GM23338 (cell line): Measurements from ENCODE around the gene TEDC2. TPM values are rescaled to one million over a fixed set of nuclear protein-coding genes. Genes with fewer than 3 reads are reported as not detected.

Experiments used
- ATAC-seq: fragments of 200-7000 bp; cut with Tn5 transposase; 3 replicates; pipeline ENCODE4 v1.9.1; 2020
- DNase-seq: peaks from one replicate; pipeline ENCODE4 v3.0.0-alpha.2; 2015; ENCODE audit warnings: low spot score
- H2AFZ ChIP-seq: fragments of 200-600 bp; sonication (generic); 2 replicates; pipeline ENCODE4 v1.8.0; 2016; ENCODE audit warnings: antibody characterized with exemption, mild to moderate bottlenecking, moderate library complexity
- H3F3A ChIP-seq: fragments of 200-600 bp; sonication (generic); replicated peaks from 2 replicates; pipeline ENCODE4 v1.8.0; 2017; ENCODE audit warnings: antibody characterized with exemption, mixed run types, low read depth
- H3K27ac ChIP-seq: fragments of 200-600 bp; sonication (generic); 2 replicates; pipeline ENCODE4 v1.6.1; 2016; ENCODE audit warnings: low read depth
- H3K27me3 ChIP-seq: fragments of 200-600 bp; sonication (generic); 2 replicates; pipeline ENCODE4 v1.8.0; 2016; ENCODE audit warnings: mild to moderate bottlenecking, mixed run types, moderate library complexity; ENCODE audit not compliant: insufficient read depth
- H3K36me3 ChIP-seq: fragments of 200-600 bp; sonication (generic); 2 replicates; pipeline ENCODE4 v1.8.0; 2016; ENCODE audit warnings: mild to moderate bottlenecking; ENCODE audit not compliant: insufficient read depth
- H3K4me1 ChIP-seq: fragments of 200-600 bp; sonication (generic); 2 replicates; pipeline ENCODE4 v1.8.0; 2016; ENCODE audit warnings: mild to moderate bottlenecking, moderate library complexity; ENCODE audit not compliant: insufficient read depth
- H3K4me2 ChIP-seq: fragments of 200-600 bp; sonication (generic); 2 replicates; pipeline ENCODE4 v1.7.1; 2017; ENCODE audit warnings: mixed run types
- H3K4me3 ChIP-seq: fragments of 200-600 bp; sonication (generic); 2 replicates; pipeline ENCODE4 v1.6.1; 2016; ENCODE audit warnings: mixed run types
- H3K79me2 ChIP-seq: fragments of 200-600 bp; sonication (generic); replicated peaks from 2 replicates; pipeline ENCODE4 v1.8.0; 2017; ENCODE audit warnings: mild to moderate bottlenecking; ENCODE audit not compliant: insufficient read depth
- H3K9me2 ChIP-seq: fragments of 200-600 bp; sonication (generic); 2 replicates; pipeline ENCODE4 v1.8.0; 2017; ENCODE audit not compliant: insufficient read depth
- H4K20me1 ChIP-seq: fragments of 200-600 bp; sonication (generic); replicated peaks from 2 replicates; pipeline ENCODE4 v1.8.0; 2017; ENCODE audit warnings: mild to moderate bottlenecking; ENCODE audit not compliant: insufficient read depth
- H3K27ac Mint-ChIP-seq: 2 replicates; pipeline ENCODE4 v1.8.0; 2020; ENCODE audit warnings: inconsistent platforms, mild to moderate bottlenecking, moderate library complexity, mixed read lengths
- H3K27me3 Mint-ChIP-seq: 3 replicates; pipeline ENCODE4 v1.8.0; 2022; ENCODE audit warnings: low read depth, mild to moderate bottlenecking, moderate library complexity, mixed read lengths, inconsistent platforms; ENCODE audit not compliant: insufficient read depth, poor library complexity
- H3K36me3 Mint-ChIP-seq: 3 replicates; pipeline ENCODE4 v1.8.0; 2021; ENCODE audit warnings: low read depth, mild to moderate bottlenecking, inconsistent platforms, moderate library complexity, mixed read lengths
- H3K4me1 Mint-ChIP-seq: 3 replicates; pipeline ENCODE4 v1.8.0; 2020; ENCODE audit warnings: mild to moderate bottlenecking, inconsistent platforms, mixed read lengths
- H3K4me3 Mint-ChIP-seq: 3 replicates; pipeline ENCODE4 v1.8.0; 2021; ENCODE audit warnings: moderate library complexity, mild to moderate bottlenecking, inconsistent platforms, mixed read lengths
- H3K9me3 Mint-ChIP-seq: 3 replicates; pipeline ENCODE4 v1.8.0; 2020; ENCODE audit warnings: moderate library complexity, mild to moderate bottlenecking, inconsistent platforms, mixed read lengths
- CREB1 ChIP-seq: fragments of 250-450 bp; sonication (Bioruptor Pico); IDR thresholded peaks from 2 replicates; pipeline ENCODE4 v1.5.0; 2020; ENCODE audit warnings: low read depth, mild to moderate bottlenecking, moderate library complexity
- CTCF ChIP-seq, 2 experiments: fragments of 200-600 bp in 1 of 2; sonication (generic) in 1 of 2; conservative IDR thresholded peaks; 2 replicates each; pipeline versions ENCODE4 v1.5.1 to v1.6.1; 2016 to 2017; ENCODE audit warnings: antibody characterized with exemption in 2 of 2, low read depth in 2 of 2, mild to moderate bottlenecking in 2 of 2, moderate library complexity in 1 of 2
- ETS1 ChIP-seq: IDR thresholded peaks from 2 replicates; pipeline ENCODE4 v1.6.1; 2016; ENCODE audit warnings: antibody characterized with exemption
- EZH2 ChIP-seq: fragments of 200-600 bp; sonication (generic); IDR thresholded peaks from one replicate; pipeline ENCODE4 v1.8.0; 2017; ENCODE audit warnings: antibody characterized with exemption, mild to moderate bottlenecking, low read depth; ENCODE audit not compliant: unreplicated experiment
- EZH2phosphoT487 ChIP-seq: fragments of 200-600 bp; sonication (generic); IDR thresholded peaks from one replicate; pipeline ENCODE4 v1.8.1; 2018; ENCODE audit warnings: antibody characterized with exemption; ENCODE audit not compliant: unreplicated experiment
- JUNB ChIP-seq: IDR thresholded peaks from one replicate; pipeline ENCODE4 v1.6.1; 2016; ENCODE audit warnings: antibody characterized with exemption; ENCODE audit not compliant: unreplicated experiment
- NANOG ChIP-seq: IDR thresholded peaks from 2 replicates; pipeline ENCODE4 v1.6.1; 2016; ENCODE audit warnings: antibody characterized with exemption, borderline replicate concordance
- POLR2AphosphoS5 ChIP-seq: IDR thresholded peaks from 2 replicates; pipeline ENCODE4 v1.6.1; 2016; ENCODE audit warnings: antibody characterized with exemption, low read depth
- REST ChIP-seq: IDR thresholded peaks from one replicate; pipeline ENCODE4 v1.6.1; 2018; ENCODE audit warnings: antibody characterized with exemption; ENCODE audit not compliant: unreplicated experiment
- STAT1 ChIP-seq: IDR thresholded peaks from one replicate; pipeline ENCODE4 v1.6.1; 2016; ENCODE audit warnings: antibody characterized with exemption; ENCODE audit not compliant: unreplicated experiment
- ZNF331 ChIP-seq: fragments of 250-450 bp; sonication (Bioruptor Pico); IDR thresholded peaks from 2 replicates; pipeline ENCODE4 v1.5.0; 2020; ENCODE audit warnings: low read depth, mild to moderate bottlenecking, moderate library complexity
- ZNF462 ChIP-seq: fragments of 250-450 bp; sonication (Bioruptor Pico); IDR thresholded peaks from 2 replicates; pipeline ENCODE4 v1.5.0; 2020; ENCODE audit warnings: mild to moderate bottlenecking, moderate library complexity
- polyA plus RNA-seq: library from polyadenylated mRNA; unstranded; fragments of >200 nt; fragmentation: Nextera tagmentation; extraction: Ambion mirVana; gene quantifications from 2 replicates; pipeline ENCODE4 v1.2.1, GENCODE V29; 2016
- total RNA-seq: library from RNA; depleted of rRNA; stranded (reverse); fragments of >200 nt; shearing (Covaris generic); gene quantifications from 2 replicates; pipeline ENCODE4 v1.2.3, GENCODE V29; 2014

TEDC2 gene
- total and polyA plus RNA-seq, 2 experiments from 2014 or later = 50.6 to 98.9 TPM

- peak; percentile 42 for DNase-seq
- Mint-ChIP-seq H3K4me3 (peak overlapping the region; percentile 69), H3K27ac (no peak overlapping the region), H3K4me1 (peaks cover 18% of the 10 kb centered on the region), H3K9me3 (no peaks in the 10 kb centered on the region), H3K27me3 (peaks cover 49% of the 10 kb centered on the region), H3K36me3 (peaks cover 2% of the 10 kb centered on the region; the same call in 1 of the 3 replicates)
- Histone ChIP-seq H3K4me1 (peaks cover 15% of the 10 kb centered on the region), H3K27me3 (peaks cover 58% of the 10 kb centered on the region), H4K20me1 (no peaks in the 10 kb centered on the region; the same call in 1 of the 2 replicates), H3K79me2 (no peaks in the 10 kb centered on the region), H3K27ac (no peak overlapping the region), H3K4me2 (peak overlapping the region; percentile 95), H2AFZ (no peak overlapping the region; the same call in 1 of the 2 replicates), H3K36me3 (no peaks in the 10 kb centered on the region), H3K4me3 (peak overlapping the region; percentile 71), H3F3A (peaks cover 28% of the 10 kb centered on the region), H3K9me2 (no peaks in the 10 kb centered on the region)
- ATAC-seq = peak; percentile 1
- TF ChIP-seq ETS1 = no peak
- no peak for TF ChIP-seq NANOG
- TF ChIP-seq STAT1 = no peak
- TF ChIP-seq CREB1 (CRISPR knock-in tag) = no peak
- TF ChIP-seq ZNF462 (CRISPR knock-in tag) = no peak
- TF ChIP-seq POLR2AphosphoS5 = no peak
- TF ChIP-seq CTCF (conservative IDR thresholded peaks at IDR 0.05; ENCODE audit: low read depth in 2 of 2) = no peak
- no peak for TF ChIP-seq REST
- no peak for TF ChIP-seq JUNB
- TF ChIP-seq ZNF331 (CRISPR knock-in tag) = no peak
- TF ChIP-seq EZH2 = no peak
- TF ChIP-seq EZH2phosphoT487 = no peak
Observed at GRCh38 chr16:2468725-2469398, 9.0 kb downstream of the TEDC2 start.
